Fibroblast of mammary gland (primary cell): ENCODE measurements around the gene TYROBP.

Experiments
- DNase-seq: peaks from one replicate; pipeline ENCODE4 v3.0.0-alpha.2; 2010; ENCODE audit warnings: low read depth
- H3K4me3 ChIP-seq: 2 replicates; pipeline ENCODE4 v1.5.1; 2011; ENCODE audit warnings: low read depth, mild to moderate bottlenecking, low read length, moderate library complexity; ENCODE audit not compliant: control insufficient read depth
- CTCF ChIP-seq: conservative IDR thresholded peaks from 2 replicates; pipeline ENCODE4 v1.5.1; 2011; ENCODE audit warnings: low read depth, low read length, inconsistent platforms; ENCODE audit not compliant: control insufficient read depth, insufficient read depth

The TYROBP gene

GRCh38 chr19:35931874-35932202 is 23.7 kb upstream of the TYROBP start:
- no peak for TF ChIP-seq CTCF
- DNase-seq = no peak
- H3K4me3 ChIP-seq = no peak overlapping the region

DNA sequence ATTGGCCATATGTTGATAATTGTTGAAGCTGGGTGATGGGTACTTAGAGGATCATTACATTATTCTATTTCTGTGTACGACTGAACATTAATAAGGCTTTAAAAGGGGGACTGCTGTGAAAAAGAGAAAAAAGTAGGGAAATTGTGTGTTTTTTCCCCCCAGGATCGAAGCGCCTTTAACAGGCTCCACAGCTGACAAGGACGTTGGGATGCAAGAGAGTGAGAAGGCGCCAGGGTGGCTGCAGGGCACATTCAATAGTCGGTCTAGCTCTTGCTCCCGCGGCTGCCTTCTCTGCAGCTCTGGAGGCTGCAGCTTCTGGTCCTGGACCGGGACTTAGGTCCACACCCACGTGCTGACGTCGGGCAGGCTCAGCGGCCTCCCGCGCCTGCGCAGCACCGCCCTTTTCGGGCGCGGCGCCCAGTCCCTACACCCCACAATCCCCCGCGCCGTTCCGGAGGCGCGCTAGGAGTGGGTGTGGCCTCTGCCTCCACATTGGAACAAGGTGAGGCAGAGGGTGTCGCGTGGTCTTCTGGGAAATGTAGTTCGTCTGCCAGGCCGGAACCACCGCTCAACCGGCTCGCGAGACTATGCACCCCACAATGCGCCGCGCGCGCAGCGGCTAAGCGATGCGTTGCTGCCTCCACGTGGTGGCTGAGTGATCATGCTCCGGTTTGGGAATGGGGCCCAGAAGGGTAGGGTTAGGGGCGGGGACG is 23.2 kb upstream of the TYROBP start:
- H3K4me3 ChIP-seq = peak overlapping the region; percentile 37
- peak; percentile 99 for DNase-seq
- TF ChIP-seq CTCF = peak; percentile 72

DNA sequence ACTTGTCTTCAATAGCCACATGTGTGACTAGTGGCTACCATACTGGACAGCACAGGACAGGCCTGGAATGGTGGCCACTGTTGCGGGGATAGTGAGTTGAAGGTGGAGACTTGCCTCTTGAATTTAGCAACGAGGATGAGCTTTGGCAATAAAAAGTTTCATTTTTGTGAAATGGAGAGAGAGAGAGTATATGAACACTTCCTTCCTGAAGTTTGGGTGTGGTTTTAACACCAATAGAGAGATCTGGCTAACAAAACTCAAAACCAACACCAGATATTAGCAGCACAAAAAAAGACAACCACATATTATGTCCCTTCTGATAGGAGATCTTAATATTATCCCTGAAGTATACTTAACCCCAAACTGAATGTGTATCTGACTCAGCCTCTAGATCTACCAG is 21.8 kb upstream of the TYROBP start:
- no peak overlapping the region for H3K4me3 ChIP-seq
- no peak for DNase-seq
- TF ChIP-seq CTCF = no peak

DNA sequence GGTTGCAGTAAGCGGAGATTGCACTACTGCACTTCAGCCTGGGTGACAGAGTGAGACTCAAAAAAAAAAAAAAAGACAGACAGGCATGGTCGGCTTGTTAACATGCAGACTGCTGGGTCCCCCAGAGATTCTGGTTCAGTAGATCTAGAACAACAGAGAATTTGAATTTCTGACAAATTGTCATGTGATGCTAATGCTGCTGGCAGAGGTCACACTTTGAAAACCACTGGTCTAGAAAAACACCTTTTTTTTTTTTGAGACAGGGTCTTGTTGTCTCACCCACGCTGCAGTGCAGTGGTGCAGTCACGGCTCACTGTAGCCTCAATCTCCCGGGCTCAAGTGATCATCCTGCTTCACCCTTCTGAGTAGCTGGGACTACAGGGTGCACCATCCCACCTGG is 20.4 kb upstream of the TYROBP start:
- no peak for TF ChIP-seq CTCF
- H3K4me3 ChIP-seq = no peak overlapping the region
- no peak for DNase-seq

DNA sequence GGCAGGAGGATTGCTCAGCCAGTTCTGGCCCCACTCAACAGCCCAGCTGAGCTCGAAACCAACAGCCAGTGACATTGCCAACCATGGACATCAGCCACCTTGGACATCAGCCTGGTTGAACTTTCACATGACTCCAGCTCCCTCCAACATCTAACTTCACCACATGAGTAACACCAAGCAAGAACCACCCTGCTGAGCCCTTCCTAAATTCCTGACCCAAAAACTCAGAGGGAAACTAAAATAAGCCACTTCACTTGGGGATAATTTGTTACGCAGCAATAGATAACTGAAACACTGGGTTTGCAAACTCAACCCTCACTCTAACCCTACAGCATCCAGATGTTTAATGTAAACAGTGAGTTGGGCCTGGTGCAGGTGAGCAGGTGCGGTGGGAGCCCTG is 17.4 kb upstream of the TYROBP start:
- no peak overlapping the region for H3K4me3 ChIP-seq
- no peak for DNase-seq
- no peak for TF ChIP-seq CTCF

GRCh38 chr19:35921012-35921411 is 12.9 kb upstream of the TYROBP start:
- H3K4me3 ChIP-seq = no peak overlapping the region
- TF ChIP-seq CTCF = no peak
- no peak for DNase-seq

- no peak for TF ChIP-seq CTCF
- DNase-seq = no peak
- no peak overlapping the region for H3K4me3 ChIP-seq
Observed at GRCh38 chr19:35919306-35919705, 11.2 kb upstream of the TYROBP start.
